ENCODE results near the gene CASS4. TPM values are rescaled to one million over a fixed set of nuclear protein-coding genes. Genes with fewer than 3 reads are reported as not detected.

CASS4 gene
- total RNA-seq, 1 donor from 2014 or later: 0.16 TPM

DNA sequence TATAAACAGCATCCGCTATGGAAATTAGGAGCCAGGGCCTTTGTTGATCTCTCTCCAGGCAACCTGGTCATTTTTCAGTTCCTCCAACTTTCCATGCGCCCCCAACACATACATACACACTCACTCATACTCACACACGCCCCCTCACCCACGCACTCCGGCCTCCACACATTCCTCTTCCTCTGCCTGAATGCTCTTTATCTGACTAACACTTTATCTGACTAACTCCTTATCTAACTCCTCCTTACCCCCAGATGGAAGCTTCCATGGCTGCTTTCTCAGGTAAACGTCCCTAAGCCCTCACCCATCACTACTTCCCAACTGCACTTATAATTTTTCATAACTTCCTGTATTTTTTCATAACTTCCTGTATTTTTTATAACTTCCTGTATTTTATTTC lies 17.4 kb downstream of the CASS4 start:
- no peak overlapping the region for H3K27ac Mint-ChIP-seq (ENCODE audit: unreplicated experiment)
- H3K9me3 Mint-ChIP-seq: no peaks in the 10 kb centered on the region
- TF ChIP-seq CTCF (conservative IDR thresholded peaks at IDR 0.05): no peak
- DNase-seq (ENCODE audit: low read depth, low spot score): no peak
- H3K4me1 Mint-ChIP-seq: peaks cover 42% of the 10 kb centered on the region
- H3K36me3 Mint-ChIP-seq (ENCODE audit: low read depth): no peaks in the 10 kb centered on the region
- no peaks in the 10 kb centered on the region for H3K27me3 Mint-ChIP-seq (ENCODE audit: low read depth)
- H3K4me3 Mint-ChIP-seq: no peak overlapping the region

DNA sequence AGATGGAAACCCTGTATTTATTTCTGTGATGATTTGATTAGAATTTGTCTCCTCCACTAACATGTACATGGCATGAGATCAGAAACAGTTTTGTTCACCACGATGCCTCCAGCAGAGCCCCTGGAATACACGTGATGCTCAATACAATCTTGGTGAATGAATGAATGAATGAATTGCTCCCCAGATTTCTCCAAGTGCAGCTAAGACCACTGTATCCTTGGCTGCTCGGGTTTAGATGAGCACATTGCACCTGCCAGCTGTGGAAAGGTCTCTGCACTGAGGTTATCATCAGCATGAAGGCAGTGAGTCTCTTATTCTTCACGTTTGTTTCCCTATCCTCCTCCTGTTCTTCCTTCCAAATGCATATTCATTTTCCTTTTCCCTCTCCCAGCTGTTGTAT lies 17.9 kb downstream of the CASS4 start:
- no peak for TF ChIP-seq CTCF (conservative IDR thresholded peaks at IDR 0.05)
- no peak overlapping the region for H3K27ac Mint-ChIP-seq (ENCODE audit: unreplicated experiment)
- DNase-seq (ENCODE audit: low read depth, low spot score): no peak
- H3K36me3 Mint-ChIP-seq (ENCODE audit: low read depth): no peaks in the 10 kb centered on the region
- peaks cover 43% of the 10 kb centered on the region for H3K4me1 Mint-ChIP-seq
- H3K4me3 Mint-ChIP-seq: no peak overlapping the region
- no peaks in the 10 kb centered on the region for H3K9me3 Mint-ChIP-seq
- no peaks in the 10 kb centered on the region for H3K27me3 Mint-ChIP-seq (ENCODE audit: low read depth)

DNA sequence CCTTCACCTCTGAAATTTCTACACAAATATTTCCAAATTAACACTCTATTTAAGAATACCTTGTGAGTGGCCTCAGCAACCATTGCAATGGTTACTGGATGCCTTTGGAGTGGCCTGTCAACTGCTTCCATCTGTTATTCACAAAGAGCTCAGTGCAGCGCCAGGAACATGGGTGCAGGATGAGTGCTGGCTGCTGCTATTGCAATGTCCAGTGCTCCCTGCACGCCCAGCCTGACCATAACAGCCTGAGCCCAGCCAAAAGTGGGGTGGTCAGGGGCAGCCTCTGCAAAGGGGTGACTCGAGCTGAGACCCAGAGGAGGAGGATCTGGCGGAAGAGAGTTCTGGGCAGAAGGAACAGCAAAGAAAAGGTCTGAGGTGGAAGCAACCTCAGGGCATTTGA lies 18.4 kb downstream of the CASS4 start:
- no peak for DNase-seq (ENCODE audit: low read depth, low spot score)

GRCh38 chr20:56430957-56431356 lies 18.9 kb downstream of the CASS4 start:
- no peak for TF ChIP-seq CTCF (conservative IDR thresholded peaks at IDR 0.05)
- Mint-ChIP-seq H3K4me3 (no peak overlapping the region), H3K9me3 (no peaks in the 10 kb centered on the region), H3K4me1 (peaks cover 45% of the 10 kb centered on the region), H3K36me3 (ENCODE audit: low read depth) (no peaks in the 10 kb centered on the region), H3K27ac (ENCODE audit: unreplicated experiment) (no peak overlapping the region), H3K27me3 (ENCODE audit: low read depth) (no peaks in the 10 kb centered on the region)
- no peak for DNase-seq (ENCODE audit: low read depth, low spot score)

More for the DNA sequence above, 18.4 kb downstream of the CASS4 start:
- Mint-ChIP-seq H3K9me3 (no peaks in the 10 kb centered on the region), H3K4me1 (peaks cover 45% of the 10 kb centered on the region), H3K36me3 (ENCODE audit: low read depth) (no peaks in the 10 kb centered on the region), H3K4me3 (no peak overlapping the region), H3K27me3 (ENCODE audit: low read depth) (no peaks in the 10 kb centered on the region), H3K27ac (ENCODE audit: unreplicated experiment) (no peak overlapping the region)
- TF ChIP-seq CTCF (conservative IDR thresholded peaks at IDR 0.05): no peak

DNA sequence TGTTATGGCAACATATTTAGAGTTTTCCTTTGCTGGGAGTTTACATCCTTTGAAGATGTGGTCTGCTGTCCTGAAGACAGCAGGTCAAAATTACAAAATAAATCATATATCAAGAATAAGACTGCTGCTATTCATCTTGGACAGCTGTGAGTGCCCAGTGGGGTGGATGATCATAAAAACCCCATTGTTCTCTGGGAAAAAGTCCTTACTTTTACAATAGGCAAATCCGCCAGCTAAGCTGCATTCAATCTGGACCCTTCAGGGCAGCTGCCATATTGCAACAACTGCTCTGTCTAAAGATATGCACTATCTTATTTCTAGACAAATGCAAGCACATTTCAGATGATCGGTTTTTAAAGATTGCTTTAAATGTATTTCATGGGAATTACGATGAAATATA lies 19.4 kb downstream of the CASS4 start:
- no peak for TF ChIP-seq CTCF (conservative IDR thresholded peaks at IDR 0.05)
- no peaks in the 10 kb centered on the region for H3K27me3 Mint-ChIP-seq (ENCODE audit: low read depth)

More for the DNA sequence above, 19.4 kb downstream of the CASS4 start:
- no peaks in the 10 kb centered on the region for H3K36me3 Mint-ChIP-seq (ENCODE audit: low read depth)
- DNase-seq (ENCODE audit: low read depth, low spot score): no peak
- H3K4me1 Mint-ChIP-seq: peaks cover 45% of the 10 kb centered on the region
- no peaks in the 10 kb centered on the region for H3K9me3 Mint-ChIP-seq
- H3K4me3 Mint-ChIP-seq: no peak overlapping the region
- H3K27ac Mint-ChIP-seq (ENCODE audit: unreplicated experiment): no peak overlapping the region

Data from neural crest cell (in vitro differentiated cells).